Upper lobe of left lung (tissue), 6 donors: ENCODE data around the gene GAPDH. TPM values are rescaled to one million over a fixed set of nuclear protein-coding genes. Genes with fewer than 3 reads are reported as not detected.

Source experiments
- ATAC-seq, 2 donors: fragments of 200-7000 bp; cut with Tn5 transposase; one replicate each; pipeline ENCODE4 v1.9.1; 2022; ENCODE audit warnings: mild to moderate bottlenecking in 2 of 2, moderate library complexity in 2 of 2; ENCODE audit not compliant: low FRiP score in 2 of 2
- DNase-seq, 2 donors: peaks; one replicate each; pipeline ENCODE4 v3.0.0-alpha.2; 2019 to 2020
- H3K27ac ChIP-seq, 4 donors: fragments of 200-600 bp; sonication (generic); one replicate each; pipeline ENCODE4 v1.5.1; 2016 to 2019
- H3K27me3 ChIP-seq, 4 donors: fragments of 200-600 bp; sonication (generic); one replicate each; pipeline ENCODE4 v1.5.1; 2017 to 2019
- H3K36me3 ChIP-seq, 4 donors: fragments of 200-600 bp; sonication (generic); one replicate each; pipeline ENCODE4 v1.5.1; 2016 to 2019
- H3K4me1 ChIP-seq, 4 donors: fragments of 200-600 bp; sonication (generic); one replicate each; pipeline ENCODE4 v1.5.1; 2018 to 2019
- H3K4me3 ChIP-seq, 4 donors: fragments of 200-600 bp; sonication (generic); one replicate each; pipeline ENCODE4 v1.5.1; 2017 to 2019; ENCODE audit warnings: mild to moderate bottlenecking in 2 of 4, moderate library complexity in 1 of 4
- H3K9me3 ChIP-seq, 4 donors: fragments of 200-600 bp; sonication (generic); one replicate each; pipeline ENCODE4 v1.5.1; 2018 to 2019
- EP300 ChIP-seq, 4 donors: sonication (generic); formaldehyde crosslinking; IDR thresholded peaks; one replicate each; pipeline ENCODE4 v1.5.1; 2017; ENCODE audit warnings: antibody characterized with exemption in 4 of 4, control low read depth in 2 of 4
- POLR2A ChIP-seq, 4 donors: fragments of 450-650 bp; IDR thresholded peaks; one replicate each; pipeline ENCODE4 v1.5.1; 2016 to 2017; ENCODE audit warnings: antibody characterized with exemption in 4 of 4, mild to moderate bottlenecking in 2 of 4
- POLR2AphosphoS5 ChIP-seq, 2 donors: sonication (generic); formaldehyde crosslinking; IDR thresholded peaks; one replicate each; pipeline ENCODE4 v1.5.1; 2017; ENCODE audit warnings: antibody characterized with exemption in 2 of 2
- WGBS, 2 donors: methylation state at CpG; one replicate each; pipeline ENCODE4 v1.1.5; 2017 to 2018; 5-methylcytosine and 5-hydroxymethylcytosine counted together
- total RNA-seq, 6 donors: library from RNA; depleted of rRNA in 4 of 6; stranded (reverse); fragments of >200 nt in 4 of 6; gene quantifications; one replicate each; pipeline versions ENCODE4 v1.1.0 to v1.2.1, GENCODE V29; 2016 to 2021
- TF ChIP-seq, protein P1 (sequence below), 6 experiments: fragments of 450-650 bp in 4 of 6; fragments of 200-600 bp in 2 of 6; sonication (generic) in 2 of 6; IDR thresholded peaks; one replicate each; pipeline ENCODE4 v1.5.1; 2016 to 2019; ENCODE audit warnings: antibody characterized with exemption in 6 of 6
- donor health status: DM: no; HTN: no; CAD: no; lungs with moderate emphysema.
- donor health status: DM: no; HTN: yes; CAD: no; lungs with severe emphysema.

The GAPDH gene
- total RNA-seq, 6 donors from 2014 or later: 442 to 1,402 (median 931) TPM

DNA sequence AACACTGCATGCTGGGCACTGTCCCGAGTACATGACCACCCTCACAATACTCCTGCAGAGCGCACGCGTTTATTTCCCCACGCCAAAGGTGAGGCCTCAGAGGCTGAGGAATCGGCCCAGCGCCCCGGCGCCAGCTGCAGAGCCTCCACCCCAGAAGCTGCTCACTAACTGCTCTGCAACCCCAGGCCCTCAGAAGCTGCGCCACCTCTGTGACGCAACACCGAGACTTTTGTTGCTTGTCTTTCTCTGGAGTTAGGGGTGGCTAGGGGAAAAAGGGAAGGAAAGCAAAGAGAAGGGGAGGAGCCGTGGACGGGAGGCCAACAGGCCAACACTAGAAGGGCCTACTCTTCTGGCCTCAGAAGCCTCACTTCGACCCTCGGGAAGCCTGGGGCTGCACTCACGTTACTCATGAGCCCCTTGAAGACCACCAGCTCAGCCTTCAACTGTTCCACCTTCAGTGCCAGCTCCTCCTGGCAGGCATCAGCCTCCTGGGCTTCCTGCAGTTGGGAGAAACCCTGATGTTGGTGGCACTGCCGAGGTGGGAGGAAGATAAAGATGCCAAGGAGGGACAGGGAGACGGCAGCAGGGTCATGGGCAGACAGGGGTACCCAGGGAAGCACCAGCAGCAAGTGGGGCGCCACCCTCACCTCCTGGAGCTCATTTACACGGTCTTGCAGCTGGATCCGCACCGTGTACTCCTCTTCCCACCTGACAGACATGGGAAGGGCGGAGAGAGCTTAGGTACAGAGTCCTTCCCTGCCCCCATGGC lies 16.2 kb downstream of the GAPDH start:
- H3K4me1 ChIP-seq: peaks cover 50 to 70% (median 58%) of the 10 kb centered on the region in 4 donors
- no peak overlapping the region for H3K4me3 ChIP-seq
- 78 to 80% methylated on average over 19 to 24 of the region's 24 CpGs for WGBS, 2 donors

DNA sequence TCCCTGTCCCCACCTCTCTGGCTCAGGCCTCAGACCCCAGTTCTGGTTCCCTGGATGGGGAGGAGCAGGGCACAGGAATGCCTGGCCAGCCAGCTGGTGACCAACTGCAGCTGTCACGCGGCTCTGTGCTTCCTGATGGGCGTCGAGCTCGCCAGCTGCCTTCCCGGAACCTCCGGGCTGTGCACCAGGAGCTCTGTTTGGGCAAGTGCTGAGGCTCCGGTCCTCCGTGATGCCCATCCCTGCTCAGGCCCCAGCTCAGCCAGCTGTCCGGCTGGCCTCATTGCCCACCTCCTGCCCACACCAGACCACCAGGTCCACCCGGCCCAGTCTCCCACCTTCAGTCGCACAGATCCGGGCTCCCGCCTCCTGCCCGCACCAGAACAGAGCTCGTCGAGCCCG lies 16.7 kb downstream of the GAPDH start:
- H3K36me3 ChIP-seq: peaks cover 0 to 44% (median 25%) of the 10 kb centered on the region in 4 donors
- peak overlapping the region; percentile 68 to 89 (median 84) for H3K27ac ChIP-seq
- ATAC-seq (peak in 1 of 2 donors; percentile 10), DNase-seq (peak; percentile 74 to 85)
- peak overlapping the region in 1 of 4 donors; percentile 5 for H3K4me3 ChIP-seq
- H3K9me3 ChIP-seq: no peaks in the 10 kb centered on the region
- 55 to 94% methylated on average over 12 to 18 of the region's 18 CpGs for WGBS, 2 donors
- TF ChIP-seq POLR2A (IDR thresholded peaks at IDR 0.05): no peak
- no peak for TF ChIP-seq EP300 (IDR thresholded peaks at IDR 0.05)
- TF ChIP-seq POLR2AphosphoS5 (IDR thresholded peaks at IDR 0.05): peak; percentile 25 to 69
- TF ChIP-seq, protein P1, sequence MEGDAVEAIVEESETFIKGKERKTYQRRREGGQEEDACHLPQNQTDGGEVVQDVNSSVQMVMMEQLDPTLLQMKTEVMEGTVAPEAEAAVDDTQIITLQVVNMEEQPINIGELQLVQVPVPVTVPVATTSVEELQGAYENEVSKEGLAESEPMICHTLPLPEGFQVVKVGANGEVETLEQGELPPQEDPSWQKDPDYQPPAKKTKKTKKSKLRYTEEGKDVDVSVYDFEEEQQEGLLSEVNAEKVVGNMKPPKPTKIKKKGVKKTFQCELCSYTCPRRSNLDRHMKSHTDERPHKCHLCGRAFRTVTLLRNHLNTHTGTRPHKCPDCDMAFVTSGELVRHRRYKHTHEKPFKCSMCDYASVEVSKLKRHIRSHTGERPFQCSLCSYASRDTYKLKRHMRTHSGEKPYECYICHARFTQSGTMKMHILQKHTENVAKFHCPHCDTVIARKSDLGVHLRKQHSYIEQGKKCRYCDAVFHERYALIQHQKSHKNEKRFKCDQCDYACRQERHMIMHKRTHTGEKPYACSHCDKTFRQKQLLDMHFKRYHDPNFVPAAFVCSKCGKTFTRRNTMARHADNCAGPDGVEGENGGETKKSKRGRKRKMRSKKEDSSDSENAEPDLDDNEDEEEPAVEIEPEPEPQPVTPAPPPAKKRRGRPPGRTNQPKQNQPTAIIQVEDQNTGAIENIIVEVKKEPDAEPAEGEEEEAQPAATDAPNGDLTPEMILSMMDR (IDR thresholded peaks at IDR 0.05): no peak
- no peaks in the 10 kb centered on the region for H3K27me3 ChIP-seq
- peaks cover 51 to 72% (median 58%) of the 10 kb centered on the region in 4 donors for H3K4me1 ChIP-seq

More for the DNA sequence above, 16.2 kb downstream of the GAPDH start:
- H3K36me3 ChIP-seq: peaks cover 0 to 46% (median 25%) of the 10 kb centered on the region in 4 donors
- TF ChIP-seq POLR2A (IDR thresholded peaks at IDR 0.05) (peak in 1 of 4 donors; percentile 53), POLR2AphosphoS5 (IDR thresholded peaks at IDR 0.05) (peak in 1 of 2 donors; percentile 50), EP300 (IDR thresholded peaks at IDR 0.05) (no peak)
- TF ChIP-seq, protein P1 (IDR thresholded peaks at IDR 0.05): no peak
- peak; percentile 75 to 81 for DNase-seq
- H3K27ac ChIP-seq: peak overlapping the region; percentile 68 to 89 (median 84)
- H3K27me3 ChIP-seq: no peaks in the 10 kb centered on the region
- H3K9me3 ChIP-seq: no peaks in the 10 kb centered on the region
- ATAC-seq: peak in 1 of 2 donors; percentile 34

DNA sequence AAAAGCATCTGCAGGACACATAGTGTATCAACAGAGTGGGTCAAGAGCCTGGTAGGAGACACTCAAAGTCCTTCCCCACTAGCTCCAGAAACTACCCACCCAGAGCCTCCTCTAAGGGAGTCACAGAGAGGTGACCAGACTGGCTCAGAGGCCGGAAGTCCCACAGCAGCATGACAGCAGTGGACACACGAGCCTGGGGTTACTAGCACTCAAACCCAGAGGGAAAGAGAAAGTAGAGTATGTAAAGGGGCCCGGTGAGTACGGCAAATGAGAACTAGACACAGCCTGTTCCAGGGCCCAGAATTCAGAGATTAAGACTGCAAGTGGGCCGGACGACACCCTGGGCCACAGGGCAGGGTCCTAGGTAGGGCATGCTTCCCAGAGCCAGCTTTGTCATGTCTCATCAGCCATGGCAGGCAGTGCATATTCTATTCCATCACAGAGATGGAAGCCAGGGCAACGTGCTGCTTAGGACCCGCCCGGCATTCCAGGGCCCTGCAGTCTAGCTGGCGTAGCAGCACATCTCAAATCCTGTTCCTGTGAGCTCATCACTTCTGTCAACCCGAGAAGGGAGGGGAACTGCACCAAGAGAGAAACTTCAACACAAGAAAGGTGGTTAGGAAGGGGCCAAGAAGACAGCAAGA lies 17.3 kb downstream of the GAPDH start:
- TF ChIP-seq POLR2AphosphoS5 (IDR thresholded peaks at IDR 0.05) (no peak), POLR2A (IDR thresholded peaks at IDR 0.05) (no peak), EP300 (IDR thresholded peaks at IDR 0.05) (no peak)
- TF ChIP-seq, protein P1 (IDR thresholded peaks at IDR 0.05): no peak
- DNase-seq: no peak
- no peaks in the 10 kb centered on the region for H3K27me3 ChIP-seq
- peak in 1 of 2 donors; percentile 37 for ATAC-seq
- H3K4me1 ChIP-seq: peaks cover 56 to 78% (median 62%) of the 10 kb centered on the region in 4 donors
- H3K36me3 ChIP-seq: peaks cover 0 to 39% (median 24%) of the 10 kb centered on the region in 4 donors
- peak overlapping the region; percentile 68 to 89 (median 84) for H3K27ac ChIP-seq
- H3K9me3 ChIP-seq: no peaks in the 10 kb centered on the region
- peak overlapping the region in 1 of 4 donors; percentile 5 for H3K4me3 ChIP-seq
- WGBS, 2 donors: 66 to 70% methylated on average over 11 of the region's 11 CpGs

DNA sequence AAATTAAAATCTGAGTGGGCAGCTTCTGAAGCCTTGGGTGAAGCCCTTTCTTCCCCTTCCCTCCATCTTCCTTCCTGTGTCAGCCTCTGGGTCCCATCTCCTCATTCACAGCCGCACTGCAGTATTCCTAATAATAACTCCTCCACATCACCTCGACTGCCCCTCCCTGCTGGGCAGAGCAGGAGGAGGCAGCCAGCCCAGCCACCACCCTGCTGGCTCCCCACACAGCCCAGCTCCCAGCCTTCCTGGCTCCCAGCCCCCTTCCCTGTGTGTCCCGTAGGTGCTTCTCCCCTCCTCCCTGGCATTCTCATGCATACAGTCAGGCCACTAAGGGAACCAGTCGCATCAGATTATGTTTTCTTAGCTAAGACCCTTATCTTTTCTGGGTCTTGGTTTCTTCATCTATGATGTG lies 17.8 kb downstream of the GAPDH start:
- Histone ChIP-seq H3K4me1 (peaks cover 56 to 81% (median 63%) of the 10 kb centered on the region in 4 donors), H3K27ac (peak overlapping the region; percentile 68 to 89 (median 84)), H3K27me3 (no peaks in the 10 kb centered on the region), H3K4me3 (no peak overlapping the region), H3K9me3 (no peaks in the 10 kb centered on the region), H3K36me3 (peaks cover 0 to 38% (median 25%) of the 10 kb centered on the region in 4 donors)
- WGBS, 2 donors: 41 to 56% methylated on average over 4 of the region's 4 CpGs
- TF ChIP-seq POLR2A (IDR thresholded peaks at IDR 0.05) (no peak), POLR2AphosphoS5 (IDR thresholded peaks at IDR 0.05) (no peak), EP300 (IDR thresholded peaks at IDR 0.05) (no peak)
- TF ChIP-seq, protein P1 (IDR thresholded peaks at IDR 0.05): no peak
- DNase-seq (no peak), ATAC-seq (no peak)
